ENCODE measurements around the gene SPEG.

The SPEG gene

DNA sequence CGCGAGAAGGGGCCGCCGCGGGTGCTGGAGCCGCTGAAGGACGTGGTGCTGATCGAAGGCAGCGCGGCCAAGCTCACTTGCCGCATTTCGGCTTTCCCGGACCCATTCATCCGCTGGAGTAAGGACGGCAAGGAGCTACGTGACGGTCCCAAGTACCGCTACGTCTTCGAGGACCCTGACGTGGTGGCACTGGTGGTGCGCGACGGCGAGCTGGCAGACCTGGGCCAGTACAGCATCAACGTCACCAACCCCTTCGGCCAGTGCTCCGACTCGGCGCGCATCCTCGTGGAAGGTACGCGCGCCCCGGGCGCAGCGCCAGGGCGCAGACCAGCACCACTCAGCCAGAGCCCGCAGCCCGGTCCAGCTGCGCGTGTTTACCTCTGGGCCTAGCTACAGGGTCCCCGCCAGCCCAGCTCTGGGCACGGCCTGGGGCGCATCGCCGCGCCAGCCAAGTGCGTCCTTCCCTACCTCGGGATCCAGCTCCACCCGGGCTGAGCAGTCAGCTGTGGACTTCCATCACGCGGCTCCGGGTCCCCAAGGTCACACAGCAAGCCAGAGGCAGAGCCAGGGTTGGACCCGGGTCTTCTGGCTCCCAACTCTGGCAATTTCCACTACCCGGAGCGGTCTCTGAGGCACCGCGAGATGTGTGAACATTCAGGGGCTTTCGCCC is 62.3 kb downstream of the SPEG start:
- Histone ChIP-seq H3K36me3 (no peaks in the 10 kb centered on the region), H3K27me3 (no peaks in the 10 kb centered on the region), H3K4me1 (peaks cover 38% of the 10 kb centered on the region), H3K9me3 (no peaks in the 10 kb centered on the region; the same call in 1 of the 2 replicates), H3K4me3 (ENCODE audit: low read depth, low read length) (no peak overlapping the region)
- TF ChIP-seq, protein P1, sequence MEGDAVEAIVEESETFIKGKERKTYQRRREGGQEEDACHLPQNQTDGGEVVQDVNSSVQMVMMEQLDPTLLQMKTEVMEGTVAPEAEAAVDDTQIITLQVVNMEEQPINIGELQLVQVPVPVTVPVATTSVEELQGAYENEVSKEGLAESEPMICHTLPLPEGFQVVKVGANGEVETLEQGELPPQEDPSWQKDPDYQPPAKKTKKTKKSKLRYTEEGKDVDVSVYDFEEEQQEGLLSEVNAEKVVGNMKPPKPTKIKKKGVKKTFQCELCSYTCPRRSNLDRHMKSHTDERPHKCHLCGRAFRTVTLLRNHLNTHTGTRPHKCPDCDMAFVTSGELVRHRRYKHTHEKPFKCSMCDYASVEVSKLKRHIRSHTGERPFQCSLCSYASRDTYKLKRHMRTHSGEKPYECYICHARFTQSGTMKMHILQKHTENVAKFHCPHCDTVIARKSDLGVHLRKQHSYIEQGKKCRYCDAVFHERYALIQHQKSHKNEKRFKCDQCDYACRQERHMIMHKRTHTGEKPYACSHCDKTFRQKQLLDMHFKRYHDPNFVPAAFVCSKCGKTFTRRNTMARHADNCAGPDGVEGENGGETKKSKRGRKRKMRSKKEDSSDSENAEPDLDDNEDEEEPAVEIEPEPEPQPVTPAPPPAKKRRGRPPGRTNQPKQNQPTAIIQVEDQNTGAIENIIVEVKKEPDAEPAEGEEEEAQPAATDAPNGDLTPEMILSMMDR (IDR thresholded peaks at IDR 0.05; ENCODE audit: low read depth, low read length): no peak
- no peak for DNase-seq

DNA sequence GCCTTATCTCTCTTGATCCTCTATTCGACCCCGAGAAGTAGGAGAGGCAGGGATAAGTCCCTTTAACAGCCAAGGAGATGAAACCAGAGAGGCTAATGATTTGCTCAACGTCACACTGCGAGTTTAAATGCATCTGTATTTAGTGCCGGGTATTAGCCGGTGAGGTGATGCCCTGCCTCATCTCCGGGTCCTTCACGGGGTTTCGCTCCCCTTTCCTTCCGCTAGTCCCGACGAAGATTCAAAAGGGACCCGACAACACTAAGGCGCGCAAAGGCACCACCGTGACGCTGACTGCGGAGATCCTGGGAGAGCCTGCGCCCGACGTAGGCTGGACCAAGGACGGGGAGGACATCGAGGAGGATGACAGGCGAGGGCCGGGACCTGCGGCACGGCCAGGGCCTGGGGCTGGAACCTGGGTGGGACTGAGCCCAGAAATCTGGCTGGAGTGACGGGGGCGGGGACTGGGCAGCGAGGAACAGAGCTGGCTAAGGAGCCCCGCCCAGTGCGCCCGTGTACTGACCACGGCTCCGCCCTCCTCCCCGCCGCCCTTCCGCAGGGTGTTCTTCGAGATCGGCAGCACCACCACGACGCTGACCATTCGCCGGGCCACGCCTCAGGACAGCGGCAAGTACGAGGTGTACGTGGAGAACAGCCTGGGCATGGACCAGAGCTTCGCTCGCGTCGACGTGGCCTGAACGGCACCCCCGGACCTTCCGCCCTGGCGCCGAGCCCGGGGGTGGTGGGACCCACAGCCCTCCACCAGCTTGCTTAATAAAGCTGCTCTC is 63.0 kb downstream of the SPEG start:
- peaks cover 46% of the 10 kb centered on the region for H3K4me1 ChIP-seq
- no peaks in the 10 kb centered on the region for H3K36me3 ChIP-seq
- no peaks in the 10 kb centered on the region; the same call in 1 of the 2 replicates for H3K9me3 ChIP-seq
- DNase-seq: peak; percentile 80
- peak overlapping the region; percentile 72 for H3K4me3 ChIP-seq (ENCODE audit: low read depth, low read length)
- TF ChIP-seq, protein P1 (IDR thresholded peaks at IDR 0.05; ENCODE audit: low read depth, low read length): no peak
- H3K27me3 ChIP-seq: no peaks in the 10 kb centered on the region

DNA sequence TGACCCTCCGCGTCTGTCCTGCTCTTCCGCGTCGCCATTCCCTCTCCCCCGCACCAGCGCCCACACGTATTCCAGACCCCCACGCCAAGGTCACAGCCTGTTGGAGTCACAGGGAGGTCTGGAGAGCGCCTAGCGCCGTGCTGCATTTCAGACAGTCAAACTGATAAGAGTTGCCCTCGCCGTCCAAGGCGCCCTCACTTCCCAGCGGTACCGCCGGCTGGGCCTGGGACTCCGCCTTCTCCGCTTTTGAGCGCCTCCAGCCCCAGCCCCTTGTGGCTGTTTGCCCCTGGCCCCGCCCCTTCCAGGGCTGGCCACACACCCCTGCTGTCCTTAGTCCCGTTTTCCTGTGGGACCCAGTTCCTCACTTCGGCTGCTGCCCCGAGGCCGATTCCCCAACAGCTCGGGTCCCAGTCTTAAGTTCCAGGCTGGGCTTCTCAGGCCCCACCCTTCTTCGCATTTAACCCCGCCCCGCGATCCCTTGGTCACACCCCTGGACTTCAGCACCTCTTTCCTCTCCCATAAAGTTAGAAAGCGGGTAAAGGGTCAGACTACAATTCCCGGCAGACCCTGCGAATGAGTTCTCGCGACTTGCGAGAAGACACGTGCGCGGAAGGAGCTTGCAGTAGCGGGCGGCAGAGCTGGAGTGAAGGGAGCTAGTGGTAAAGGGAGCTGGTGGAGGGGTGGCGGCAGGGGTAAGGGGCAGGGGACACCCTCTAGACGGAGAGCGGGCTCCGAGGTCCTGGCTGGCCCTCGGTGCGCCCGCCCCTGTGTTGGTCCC is 63.8 kb downstream of the SPEG start, which contains the start of gene GMPPA:
Gene GMPPA (plus strand): TSS at position 612 of the 778 bp plus-strand sequence. CDS start 1,085 bp downstream, outside the sequence.
- TF ChIP-seq, protein P1 (IDR thresholded peaks at IDR 0.05; ENCODE audit: low read depth, low read length): no peak
- Histone ChIP-seq H3K9me3 (no peaks in the 10 kb centered on the region; the same call in 1 of the 2 replicates), H3K36me3 (no peaks in the 10 kb centered on the region), H3K4me1 (peaks cover 46% of the 10 kb centered on the region), H3K27me3 (no peaks in the 10 kb centered on the region), H3K4me3 (ENCODE audit: low read depth, low read length) (peak within 1 kb of the TSS; percentile 72)
- DNase-seq: peak; percentile 96

DNA sequence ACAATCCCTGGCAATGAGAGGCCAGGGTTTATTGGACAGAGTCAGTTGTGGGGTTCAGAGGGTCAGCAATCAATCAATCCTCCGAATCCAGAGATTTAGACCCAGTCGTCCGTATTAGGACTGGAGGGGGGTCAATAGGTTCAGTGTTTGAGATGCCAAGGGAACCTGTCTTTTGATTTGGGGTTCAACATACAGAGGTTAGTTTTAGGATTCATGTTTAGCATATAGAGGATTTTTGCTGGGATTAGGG is 64.3 kb downstream of the SPEG start:
- DNase-seq: no peak
- TF ChIP-seq, protein P1 (IDR thresholded peaks at IDR 0.05; ENCODE audit: low read depth, low read length): no peak
- no peaks in the 10 kb centered on the region; the same call in 1 of the 2 replicates for H3K9me3 ChIP-seq
- H3K36me3 ChIP-seq: no peaks in the 10 kb centered on the region
- peak overlapping the region; percentile 72 for H3K4me3 ChIP-seq (ENCODE audit: low read depth, low read length)
- no peaks in the 10 kb centered on the region for H3K27me3 ChIP-seq
- H3K4me1 ChIP-seq: peaks cover 50% of the 10 kb centered on the region

DNA sequence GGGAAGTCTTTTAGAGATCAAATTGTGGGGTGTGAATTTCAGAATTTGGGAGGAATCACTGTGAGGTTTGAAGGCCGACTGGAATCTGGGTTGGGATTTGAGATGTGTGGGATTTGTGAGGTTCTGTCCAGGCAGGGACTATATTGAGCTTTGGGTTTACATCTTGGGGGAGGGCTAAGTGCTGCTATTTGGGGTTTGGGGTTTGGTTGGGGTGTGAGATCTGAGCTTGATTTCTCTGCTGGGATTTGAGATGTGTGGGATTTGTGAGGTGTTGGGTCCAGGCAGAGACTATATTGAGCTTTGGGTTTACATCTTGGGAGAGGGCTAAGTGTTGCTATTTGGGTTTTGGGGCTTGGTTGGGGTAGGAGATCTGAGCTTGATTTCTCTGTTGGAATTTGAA is 64.9 kb downstream of the SPEG start:
- TF ChIP-seq, protein P1 (IDR thresholded peaks at IDR 0.05; ENCODE audit: low read depth, low read length): no peak
- H3K36me3 ChIP-seq: no peaks in the 10 kb centered on the region
- DNase-seq: no peak
- H3K9me3 ChIP-seq: no peaks in the 10 kb centered on the region; the same call in 1 of the 2 replicates
- no peaks in the 10 kb centered on the region for H3K27me3 ChIP-seq
- H3K4me1 ChIP-seq: peaks cover 54% of the 10 kb centered on the region
- H3K4me3 ChIP-seq (ENCODE audit: low read depth, low read length): peak overlapping the region; percentile 72

Data from BE2C (cell line).